ENCODE measurements around the gene SPTBN1. TPM values are rescaled to one million over a fixed set of nuclear protein-coding genes. Genes with fewer than 3 reads are reported as not detected.

The SPTBN1 gene
- total and polyA plus RNA-seq, 9 of the 15 experiments (the other 6 are each of a cell fraction or from before 2014, with no cell fraction given), result 8.9 to 66.8 (median 31.4) TPM

- TF ChIP-seq UBTF (IDR thresholded peaks at IDR 0.05; ENCODE audit: borderline replicate concordance in 1 of 2, low read depth in 2 of 2, low read length in 2 of 2) (0 out of 4 replicates have a peak, but pooled peaks of 1 of the 2 experiments have one; percentile 14), MLLT1 (IDR thresholded peaks at IDR 0.05) (0 out of 4 replicates have a peak, but pooled peaks of 1 of the 2 experiments have one; percentile 3), HNRNPK (IDR thresholded peaks at IDR 0.05; ENCODE audit: low read depth, low read length, poor library complexity, severe bottlenecking) (no peak), ZNF280B (CRISPR knock-in tag; IDR thresholded peaks at IDR 0.05) (no peak), ZNF778 (CRISPR knock-in tag; IDR thresholded peaks at IDR 0.05) (no peak), HSF4 (CRISPR knock-in tag; IDR thresholded peaks at IDR 0.05; ENCODE audit: borderline replicate concordance) (no peak), ZNF780A (CRISPR knock-in tag; IDR thresholded peaks at IDR 0.05) (no peak), HDAC8 (tag; IDR thresholded peaks at IDR 0.05) (no peak), CEBPB (tag; IDR thresholded peaks at IDR 0.05) (0 out of 2 replicates have a peak, but pooled peaks have one; percentile 34), MED1 (CRISPR knock-in tag; IDR thresholded peaks at IDR 0.05; ENCODE audit: borderline replicate concordance) (no peak), SIN3A (IDR thresholded peaks at IDR 0.05; ENCODE audit: borderline replicate concordance in 2 of 2, control insufficient read depth in 1 of 2, low read depth in 2 of 2, low read length in 2 of 2) (0 out of 4 replicates have a peak, but pooled peaks of 1 of the 2 experiments have one; percentile 22), ZKSCAN3 (CRISPR knock-in tag; IDR thresholded peaks at IDR 0.05) (no peak), U2AF1 (optimal IDR thresholded peaks at IDR 0.05; ENCODE audit: low read depth, low read length) (no peak), TAF7 (tag; IDR thresholded peaks at IDR 0.05) (0 out of 2 replicates have a peak, but pooled peaks have one; percentile 7), JUNB (CRISPR knock-in tag; conservative IDR thresholded peaks at IDR 0.05) (no peak), ARID4B (CRISPR knock-in tag; IDR thresholded peaks at IDR 0.05) (no peak)
These were observed 103.5 kb downstream of the SPTBN1 start (continued) for GRCh38 chr2:54559593-54560145.

All from K562 (cell line).